K562 (cell line): ENCODE data around the gene DNER. TPM values are rescaled to one million over a fixed set of nuclear protein-coding genes. Genes with fewer than 3 reads are reported as not detected.

Experiments
- ATAC-seq: fragments of 200-7000 bp; cut with Tn5 transposase; 3 replicates; pipeline ENCODE4 v1.9.1; 2020; ENCODE audit warnings: moderate library complexity
- BruUV-seq: library from RNA; stranded (reverse); fragments of 400-500 nt; replicated peaks from 2 replicates; lab custom pipeline; 2021; lab: Mats Ljungman, UMichigan
- CTCF ChIA-PET: fragments of 300-600 bp; formaldehyde crosslinking; extraction: SDS; loops from one replicate; lab custom pipeline; 2021; ENCODE audit warnings: low intra/inter-chr PET ratio; lab: Yijun Ruan, JAX
- POLR2A ChIA-PET: fragments of 300-600, 350-650 bp; sonication (Branson Sonifier 250); formaldehyde crosslinking; extraction: SDS; loops from one replicate; lab custom pipeline; 2021; ENCODE audit warnings: antibody characterized with exemption, inconsistent platforms; lab: Yijun Ruan, JAX
- DNase-seq, 4 experiments: peaks; one replicate each; pipeline versions ENCODE4 v3.0.0 to v3.0.0-alpha.2; 2011 to 2018; ENCODE audit warnings: low spot score in 3 of 4, mixed read lengths in 3 of 4; ENCODE audit errors: extremely low read depth in 1 of 4
- FAIRE-seq: peaks from 2 replicates; lab custom pipeline; 2011; peaks lifted over from hg19 to GRCh38; lab: Jason Lieb, UNC
- H2AFZ ChIP-seq: 2 replicates; pipeline ENCODE4 v1.6.0; 2011; ENCODE audit warnings: low read depth, low read length, control low read depth, inconsistent platforms
- H3K27ac ChIP-seq: fragments of 200-600 bp; 3 replicates; pipeline ENCODE4 v1.8.0; 2011; ENCODE audit warnings: low read depth, mild to moderate bottlenecking, control low read depth, inconsistent platforms, low read length, moderate library complexity, mixed read lengths; ENCODE audit errors: extremely low read depth
- H3K27me3 ChIP-seq, 2 experiments: fragments of 300-600 bp in 1 of 2; 2 replicates in 1 of 2; 3 replicates in 1 of 2; pipeline versions ENCODE4 v1.6.0 to v1.8.0; 2011; ENCODE audit warnings: inconsistent platforms in 2 of 2, low read length in 2 of 2, mild to moderate bottlenecking in 1 of 2, mixed read lengths in 1 of 2, moderate library complexity in 1 of 2; ENCODE audit not compliant: control insufficient read depth in 2 of 2, insufficient read depth in 2 of 2
- H3K36me3 ChIP-seq: fragments of 300-600 bp; 3 replicates; pipeline ENCODE4 v1.8.0; 2011; ENCODE audit warnings: mild to moderate bottlenecking, low read length, inconsistent platforms; ENCODE audit not compliant: control insufficient read depth, insufficient read depth
- H3K4me1 ChIP-seq, 2 experiments: fragments of 200-600 bp in 1 of 2; replicated peaks in 1 of 2; 2 replicates in 1 of 2; 3 replicates in 1 of 2; pipeline versions ENCODE4 v1.5.1 to v1.8.0; 2011; ENCODE audit warnings: inconsistent platforms in 2 of 2, low read length in 2 of 2, mild to moderate bottlenecking in 1 of 2, mixed read lengths in 1 of 2, moderate library complexity in 1 of 2; ENCODE audit not compliant: control insufficient read depth in 2 of 2, insufficient read depth in 2 of 2
- H3K4me2 ChIP-seq: 2 replicates; pipeline ENCODE4 v1.6.1; 2011; ENCODE audit warnings: low read length, control low read depth, inconsistent platforms, mixed read lengths; ENCODE audit not compliant: insufficient read depth
- H3K4me3 ChIP-seq: fragments of 200-600 bp; sonication (generic), shearing (Covaris generic); 2 replicates; pipeline ENCODE4 v1.5.1; 2016; ENCODE audit warnings: control low read depth, inconsistent platforms
- H3K79me2 ChIP-seq: fragments of 200-600 bp; 3 replicates; pipeline ENCODE4 v1.8.0; 2011; ENCODE audit warnings: low read length, inconsistent platforms; ENCODE audit not compliant: control insufficient read depth, insufficient read depth
- H3K9ac ChIP-seq, 2 experiments: 2 replicates each; pipeline versions ENCODE4 v1.6.0 to v1.6.1; 2011; ENCODE audit warnings: low read depth in 2 of 2, low read length in 2 of 2, control low read depth in 1 of 2, inconsistent platforms in 1 of 2, mild to moderate bottlenecking in 1 of 2, mixed read lengths in 1 of 2; ENCODE audit not compliant: insufficient read depth in 1 of 2
- H3K9me1 ChIP-seq: one replicate; pipeline ENCODE4 v1.6.0; 2011; ENCODE audit warnings: inconsistent platforms, mild to moderate bottlenecking, low read length, moderate library complexity; ENCODE audit not compliant: control insufficient read depth, insufficient read depth
- H3K9me3 ChIP-seq: replicated peaks from 2 replicates; pipeline ENCODE4 v1.5.1; 2011; ENCODE audit warnings: low read depth, low read length, inconsistent platforms; ENCODE audit not compliant: control insufficient read depth, insufficient read depth
- H4K20me1 ChIP-seq: replicated peaks from 2 replicates; pipeline ENCODE4 v1.6.1; 2011; ENCODE audit warnings: low read length, inconsistent platforms, mixed read lengths; ENCODE audit not compliant: control insufficient read depth, insufficient read depth
- ATF6 ChIP-seq: sonication (generic); formaldehyde crosslinking; IDR thresholded peaks from 2 replicates; pipeline ENCODE4 v1.4.0; 2020; ENCODE audit warnings: mild to moderate bottlenecking, missing genetic modification reagents
- KDM2B ChIP-seq: fragments of 250-450 bp; sonication (Bioruptor Pico); IDR thresholded peaks from 2 replicates; pipeline ENCODE4 v1.8.0; 2021; ENCODE audit warnings: mild to moderate bottlenecking, moderate library complexity
- RFX7 ChIP-seq: fragments of 250-450 bp; sonication (Bioruptor Pico); IDR thresholded peaks from 2 replicates; pipeline ENCODE4 v1.5.1; 2021; ENCODE audit warnings: mild to moderate bottlenecking
- ZBTB12 ChIP-seq: fragments of 250-450 bp; sonication (Bioruptor Pico); IDR thresholded peaks from 2 replicates; pipeline ENCODE4 v1.4.0; 2020
- ZNF318 ChIP-seq, 2 experiments: fragments of 450-650 bp; IDR thresholded peaks; 2 replicates each; pipeline ENCODE4 v1.6.1; 2016; ENCODE audit warnings: mild to moderate bottlenecking in 2 of 2, borderline replicate concordance in 1 of 2, low read depth in 1 of 2, moderate library complexity in 1 of 2
- WGBS: fragments of 100-300 bp; shearing (Covaris generic); methylation state at CpG from one replicate; pipeline ENCODE4 v1.1.6; 2016; ENCODE audit warnings: low coverage, mixed read lengths; ENCODE audit not compliant: insufficient coverage; ENCODE audit errors: missing lambda C conversion rate; 5-methylcytosine and 5-hydroxymethylcytosine counted together
- in situ Hi-C: fragments of 300-500 bp; cut with MboI; formaldehyde crosslinking; loops from 4 replicates; pipeline ENCODE4 v1.15.0; 2018; ENCODE audit warnings: inconsistent platforms, mixed read lengths
- intact Hi-C: fragments of 100-400 bp; cut with micrococcal nuclease; formaldehyde crosslinking; loops from 2 replicates; pipeline ENCODE4 v1.14.2; 2022
- polyA plus RNA-seq, 8 experiments: library from polyadenylated mRNA; depleted of rRNA in 4 of 8; stranded (reverse) in 5 of 8; unstranded in 3 of 8; fragments of >200 nt; fragmentation: Nextera tagmentation in 2 of 8; fragmentation: Illumina TruSeq in 1 of 8; extraction: Ambion mirVana in 2 of 8; extraction: Trizol in 1 of 8; gene quantifications; 2 replicates each; pipeline versions ENCODE4 v1.2.1 to v1.2.3, GENCODE V29; 2011 to 2014; ENCODE audit warnings: inconsistent platforms in 1 of 8, missing spikeins in 1 of 8
- total RNA-seq, 7 experiments: library from RNA; depleted of rRNA in 6 of 7; stranded (reverse); fragments of >200 nt in 6 of 7; fragmentation: Illumina TruSeq in 2 of 7; extraction: Trizol in 2 of 7; gene quantifications; 2 replicates each; pipeline versions ENCODE4 v1.2.1 to v1.2.3, GENCODE V29; 2011 to 2021; ENCODE audit warnings: low replicate concordance in 1 of 7

DNER gene
- total and polyA plus RNA-seq, 9 of the 15 experiments (the other 6 are each of a cell fraction or from before 2014, with no cell fraction given), result not detected

- DNase-seq, result no peak
- in situ Hi-C loops (no loop called here), intact Hi-C loops (no loop called here)
- Histone ChIP-seq H3K4me1 (peaks cover 0 to 22% of the 10 kb centered on the region in 2 experiments; a peak in 2 of 5 replicates), H3K9me1 (no peaks in the 10 kb centered on the region), H3K36me3 (no peaks in the 10 kb centered on the region), H3K9me3 (no peaks in the 10 kb centered on the region), H3K27me3 (peaks cover 0 to 15% of the 10 kb centered on the region in 2 experiments; a peak in 1 of 5 replicates), H3K4me3 (no peak overlapping the region), H4K20me1 (no peaks in the 10 kb centered on the region), H2AFZ (no peak overlapping the region), H3K79me2 (no peaks in the 10 kb centered on the region), H3K27ac (no peak overlapping the region), H3K9ac (no peak overlapping the region), H3K4me2 (no peak overlapping the region)
- no peak for ATAC-seq
- ChIA-PET CTCF (no interaction called here), POLR2A (no interaction called here)
- 31% methylated on average over 19 of the region's 61 CpGs for WGBS
- FAIRE-seq, result no peak
- TF ChIP-seq ZBTB12 (CRISPR knock-in tag), result no peak
- no peak for TF ChIP-seq ATF6 (CRISPR knock-in tag)
- no peak for TF ChIP-seq ZNF318 (IDR thresholded peaks at IDR 0.05; ENCODE audit: borderline replicate concordance in 1 of 2, low read depth in 1 of 2)
- no peak for TF ChIP-seq RFX7 (CRISPR knock-in tag)
- TF ChIP-seq KDM2B, result no peak
- BruUV-seq, result no TSS peak
Measured at GRCh38 chr2:229713371-229714079, 830 bp downstream of the DNER start.
